DND-41 (cell line): ENCODE measurements around the gene PGBD1.

Experiments
- CTCF ChIP-seq: IDR thresholded peaks from 2 replicates; pipeline ENCODE4 v1.5.1; 2012; ENCODE audit warnings: borderline replicate concordance, low read length, moderate library complexity, mild to moderate bottlenecking; ENCODE audit not compliant: poor library complexity, severe bottlenecking; ENCODE audit errors: extremely low read depth
- EZH2 ChIP-seq: IDR thresholded peaks from 3 replicates; pipeline ENCODE4 v1.6.1; 2012; ENCODE audit warnings: borderline replicate concordance, low read depth, mild to moderate bottlenecking, moderate library complexity, low read length, inconsistent platforms; ENCODE audit not compliant: severe bottlenecking

- TF ChIP-seq CTCF (no peak), EZH2 (no peak)
These were observed 631 bp upstream of the PGBD1 start for GRCh38 chr6:28280595-28281287.
